Duodenal mucosa (tissue), 2 donors: ENCODE data around the gene NOS1AP.

Experiments used
- H3K27ac ChIP-seq: one replicate; pipeline ENCODE4 v1.7.0; 2013; ENCODE audit warnings: low read depth, low read length
- H3K27me3 ChIP-seq, 2 donors: one replicate each; pipeline ENCODE4 v1.7.0; 2013; ENCODE audit warnings: low read length in 2 of 2, control low read depth in 1 of 2; ENCODE audit not compliant: insufficient read depth in 2 of 2, control insufficient read depth in 1 of 2
- H3K36me3 ChIP-seq, 2 donors: one replicate each; pipeline ENCODE4 v1.7.0; 2013; ENCODE audit warnings: low read length in 2 of 2, control low read depth in 1 of 2; ENCODE audit not compliant: insufficient read depth in 2 of 2, control insufficient read depth in 1 of 2
- H3K4me1 ChIP-seq, 2 donors: one replicate each; pipeline ENCODE4 v1.7.0; 2013; ENCODE audit warnings: low read length in 2 of 2, control low read depth in 1 of 2; ENCODE audit not compliant: insufficient read depth in 2 of 2, control insufficient read depth in 1 of 2
- H3K4me3 ChIP-seq, 2 donors: one replicate each; pipeline ENCODE4 v1.7.0; 2013; ENCODE audit warnings: low read length in 2 of 2, low read depth in 1 of 2
- H3K9ac ChIP-seq, 2 donors: one replicate each; pipeline ENCODE4 v1.7.0; 2013; ENCODE audit warnings: low read length in 2 of 2, low read depth in 1 of 2
- H3K9me3 ChIP-seq, 2 donors: one replicate each; pipeline ENCODE4 v1.7.0; 2013; ENCODE audit warnings: low read length in 2 of 2, control low read depth in 1 of 2; ENCODE audit not compliant: control insufficient read depth in 1 of 2

NOS1AP gene

DNA sequence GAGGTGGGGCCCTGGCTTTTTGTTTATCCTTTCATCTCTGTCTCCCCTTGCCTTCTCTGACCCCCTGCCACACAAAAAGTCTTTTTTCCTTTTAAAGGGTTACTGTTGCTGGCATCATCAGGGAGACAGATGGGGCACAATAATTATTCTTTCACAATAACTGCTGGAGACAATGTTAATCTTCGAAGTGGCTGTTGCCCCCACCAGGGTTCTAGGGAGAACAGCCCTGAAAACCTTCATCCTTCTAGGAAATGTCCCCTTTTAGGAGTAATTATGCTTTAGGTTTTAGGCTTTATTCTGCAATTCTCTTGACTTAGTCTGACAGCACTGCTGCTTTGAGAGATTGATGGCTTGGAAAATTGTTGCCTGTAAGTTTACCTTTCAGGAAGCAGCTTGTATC lies 150.0 kb downstream of the NOS1AP start:
- H3K9ac ChIP-seq: no peak overlapping the region
- no peak overlapping the region for H3K27ac ChIP-seq
- no peaks in the 10 kb centered on the region for H3K36me3 ChIP-seq
- no peaks in the 10 kb centered on the region for H3K27me3 ChIP-seq
- peaks cover 12 to 18% of the 10 kb centered on the region in 2 donors for H3K4me1 ChIP-seq
- no peak overlapping the region for H3K4me3 ChIP-seq
- H3K9me3 ChIP-seq: no peaks in the 10 kb centered on the region

- Histone ChIP-seq H3K9ac (no peak overlapping the region), H3K27ac (no peak overlapping the region)
Measured at GRCh38 chr1:162220009-162220539, 150.6 kb downstream of the NOS1AP start.

GRCh38 chr1:162222014-162222413 lies 152.5 kb downstream of the NOS1AP start:
- Histone ChIP-seq H3K4me1 (peaks cover 4% of the 10 kb centered on the region in 2 donors), H3K27ac (no peak overlapping the region), H3K27me3 (no peaks in the 10 kb centered on the region), H3K36me3 (no peaks in the 10 kb centered on the region), H3K9ac (no peak overlapping the region), H3K9me3 (no peaks in the 10 kb centered on the region), H3K4me3 (no peak overlapping the region)

More at GRCh38 chr1:162220009-162220539, 150.6 kb downstream of the NOS1AP start:
- H3K4me3 ChIP-seq: no peak overlapping the region
- peaks cover 12 to 17% of the 10 kb centered on the region in 2 donors for H3K4me1 ChIP-seq
- no peaks in the 10 kb centered on the region for H3K9me3 ChIP-seq
- no peaks in the 10 kb centered on the region for H3K27me3 ChIP-seq
- H3K36me3 ChIP-seq: no peaks in the 10 kb centered on the region

DNA sequence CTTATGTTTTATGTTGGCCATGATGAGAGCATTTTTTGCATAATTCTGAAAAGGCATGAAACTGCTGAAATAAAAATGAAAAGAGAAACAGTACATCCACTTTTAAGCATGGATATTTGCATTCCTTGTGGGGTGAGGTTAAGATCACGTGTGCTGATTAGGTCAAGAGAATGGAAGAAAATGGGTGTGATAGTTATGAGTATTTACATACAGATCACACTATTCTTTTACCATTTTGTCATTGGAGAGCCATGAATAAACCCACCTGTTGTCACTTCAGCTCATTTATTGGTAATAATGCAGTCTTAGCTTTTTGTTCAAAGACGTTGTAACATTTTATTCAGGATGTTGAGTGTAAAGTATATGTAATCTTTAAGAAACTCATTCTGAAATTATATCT lies 153.2 kb downstream of the NOS1AP start:
- Histone ChIP-seq H3K27ac (no peak overlapping the region), H3K27me3 (no peaks in the 10 kb centered on the region), H3K4me3 (no peak overlapping the region), H3K9ac (no peak overlapping the region), H3K4me1 (peaks cover 4% of the 10 kb centered on the region in 2 donors), H3K9me3 (no peaks in the 10 kb centered on the region), H3K36me3 (no peaks in the 10 kb centered on the region)

DNA sequence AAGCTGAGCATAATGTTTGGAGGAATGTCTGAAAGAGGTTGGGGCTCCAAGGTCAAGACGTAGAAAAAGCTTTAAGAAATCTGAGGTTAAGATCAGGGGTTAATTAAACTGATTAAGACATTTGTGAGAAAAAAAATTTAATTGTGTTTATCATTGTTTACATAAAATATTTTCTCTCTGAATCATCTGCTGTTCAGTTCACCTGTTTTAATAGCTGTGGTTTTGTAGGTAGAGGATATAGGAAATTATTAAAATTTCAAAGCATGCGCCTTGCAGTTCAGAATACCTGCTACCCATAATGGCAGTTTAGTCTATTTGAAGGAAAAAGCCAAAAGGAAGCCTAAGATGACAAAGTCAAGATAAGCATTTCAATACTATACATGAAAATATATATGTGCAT lies 154.0 kb downstream of the NOS1AP start:
- peaks cover under 1 to 4% of the 10 kb centered on the region in 2 donors for H3K4me1 ChIP-seq
- H3K36me3 ChIP-seq: no peaks in the 10 kb centered on the region
- H3K9ac ChIP-seq: no peak overlapping the region
- H3K27ac ChIP-seq: no peak overlapping the region
- H3K9me3 ChIP-seq: no peaks in the 10 kb centered on the region
- H3K4me3 ChIP-seq: no peak overlapping the region
- H3K27me3 ChIP-seq: no peaks in the 10 kb centered on the region

DNA sequence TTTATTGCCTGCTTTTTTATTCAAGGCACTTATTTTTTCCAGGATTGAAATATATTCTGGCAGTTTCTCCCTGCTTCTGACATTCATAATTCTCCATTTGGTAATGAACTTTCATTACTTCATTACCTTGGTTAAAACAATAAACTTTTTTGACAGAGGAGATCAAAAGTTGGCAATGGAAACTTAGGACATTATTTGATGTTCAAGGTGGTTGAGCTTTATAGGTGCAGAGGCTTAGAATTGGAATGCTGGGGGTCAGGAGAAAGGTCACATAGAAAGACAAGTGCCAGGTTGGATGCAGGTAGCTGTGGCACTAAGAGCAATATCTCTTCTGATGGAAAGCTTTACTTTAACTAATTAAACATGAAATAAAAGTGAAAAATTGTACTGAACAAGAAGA lies 154.8 kb downstream of the NOS1AP start:
- H3K9me3 ChIP-seq: no peaks in the 10 kb centered on the region
- H3K27ac ChIP-seq: no peak overlapping the region
- H3K27me3 ChIP-seq: no peaks in the 10 kb centered on the region
- no peak overlapping the region for H3K9ac ChIP-seq
- no peak overlapping the region for H3K4me3 ChIP-seq
- H3K36me3 ChIP-seq: no peaks in the 10 kb centered on the region
- peaks cover 0 to 4% of the 10 kb centered on the region in 2 donors for H3K4me1 ChIP-seq

DNA sequence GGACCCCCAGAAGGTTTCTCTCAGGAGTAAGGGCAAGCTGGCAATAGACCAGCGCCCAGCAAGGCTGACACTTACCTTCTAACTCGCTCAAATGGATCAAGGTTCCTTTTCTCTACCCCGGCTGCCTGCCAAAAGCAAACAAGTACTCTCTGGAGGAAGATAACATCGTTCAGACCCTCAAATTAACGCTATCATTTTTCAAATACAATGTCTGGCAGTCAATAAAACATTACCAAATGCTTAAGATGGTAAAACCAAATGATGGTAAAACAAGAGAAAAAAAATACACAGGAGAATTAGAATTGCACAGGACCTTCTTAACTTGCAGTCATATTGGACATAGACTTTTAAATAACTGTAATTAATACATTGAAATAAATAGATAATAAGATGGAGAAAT lies 159.1 kb downstream of the NOS1AP start:
- H3K27ac ChIP-seq: no peak overlapping the region
- H3K9me3 ChIP-seq: no peaks in the 10 kb centered on the region
- peaks cover 3 to 4% of the 10 kb centered on the region in 2 donors for H3K4me1 ChIP-seq
- H3K27me3 ChIP-seq: no peaks in the 10 kb centered on the region
- no peak overlapping the region for H3K9ac ChIP-seq
- H3K36me3 ChIP-seq: no peaks in the 10 kb centered on the region
- no peak overlapping the region for H3K4me3 ChIP-seq

- Histone ChIP-seq H3K4me1 (peaks cover 3 to 4% of the 10 kb centered on the region in 2 donors), H3K36me3 (no peaks in the 10 kb centered on the region), H3K27ac (no peak overlapping the region), H3K9ac (no peak overlapping the region), H3K9me3 (no peaks in the 10 kb centered on the region), H3K27me3 (no peaks in the 10 kb centered on the region), H3K4me3 (no peak overlapping the region)
Measured at GRCh38 chr1:162229549-162229948, 160.1 kb downstream of the NOS1AP start.

DNA sequence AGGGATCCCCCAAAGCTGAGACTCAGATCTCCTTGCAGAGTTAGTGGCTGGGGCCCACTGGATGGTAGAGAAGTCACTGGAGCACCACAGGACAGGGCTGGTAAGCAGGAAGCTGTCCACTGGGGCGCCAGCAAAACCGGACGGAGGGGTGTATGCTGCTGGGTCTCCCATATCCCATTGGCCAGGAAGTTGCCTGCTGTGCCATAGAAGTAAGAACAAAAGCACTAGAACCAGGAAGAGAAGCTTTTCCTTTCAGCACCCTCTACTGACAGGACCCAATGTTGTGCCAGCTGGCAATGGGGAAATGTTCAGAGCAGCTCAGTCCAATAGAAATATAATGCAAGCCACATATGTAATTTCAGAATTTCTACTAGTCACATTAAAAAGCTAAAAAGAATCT lies 160.6 kb downstream of the NOS1AP start:
- Histone ChIP-seq H3K9ac (no peak overlapping the region), H3K4me3 (no peak overlapping the region), H3K27ac (no peak overlapping the region), H3K27me3 (no peaks in the 10 kb centered on the region), H3K4me1 (peaks cover 3 to 4% of the 10 kb centered on the region in 2 donors), H3K9me3 (no peaks in the 10 kb centered on the region), H3K36me3 (no peaks in the 10 kb centered on the region)

DNA sequence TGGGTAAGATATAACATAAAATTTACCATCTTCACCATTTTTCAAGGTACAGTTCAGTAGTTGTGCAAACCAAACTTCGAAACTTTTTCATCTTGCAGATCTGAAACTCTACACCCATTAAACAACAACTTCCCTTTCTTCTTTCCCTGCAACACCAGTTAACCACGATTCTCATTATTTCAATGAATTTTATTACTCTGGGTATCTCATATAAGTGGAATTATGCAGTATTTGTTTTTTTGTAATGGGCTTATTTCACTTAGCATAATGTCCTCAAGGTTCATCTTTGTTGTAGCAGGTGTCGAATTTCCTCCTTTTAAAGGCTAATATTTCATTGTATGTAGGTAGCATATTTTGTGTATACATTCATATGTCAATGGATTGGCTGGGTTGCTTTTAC lies 161.0 kb downstream of the NOS1AP start:
- Histone ChIP-seq H3K4me1 (peaks cover 3 to 4% of the 10 kb centered on the region in 2 donors), H3K27me3 (no peaks in the 10 kb centered on the region), H3K9ac (no peak overlapping the region), H3K27ac (no peak overlapping the region), H3K9me3 (no peaks in the 10 kb centered on the region), H3K4me3 (no peak overlapping the region), H3K36me3 (no peaks in the 10 kb centered on the region)
